Measurements from ENCODE around the gene GLI2.

Gene GLI2

GRCh38 chr2:120783371-120783791 is 47.7 kb downstream of the GLI2 start:
- no peak for FAIRE-seq
- no peak for TF ChIP-seq POLR2A (IDR thresholded peaks at IDR 0.05; ENCODE audit: low read depth, low read length)
- DNase-seq (ENCODE audit: insufficient read length, low spot score) = no peak

GRCh38 chr2:120783969-120784372 is 48.3 kb downstream of the GLI2 start:
- FAIRE-seq (no peak), DNase-seq (ENCODE audit: insufficient read length, low spot score) (no peak)
- no peak for TF ChIP-seq POLR2A (IDR thresholded peaks at IDR 0.05; ENCODE audit: low read depth, low read length)

Data from H54 (cell line).